Left ventricle myocardium inferior (tissue), 1 donor: ENCODE data around the gene MLIP. TPM values are rescaled to one million over a fixed set of nuclear protein-coding genes. Genes with fewer than 3 reads are reported as not detected.

Experiments
- DNase-seq: peaks from one replicate; pipeline ENCODE4 v3.0.0-alpha.2; 2020
- H3K27ac ChIP-seq: fragments of 200-600 bp; replicated peaks from 2 replicates; pipeline ENCODE4 v1.8.0; 2021
- H3K27me3 ChIP-seq: fragments of 200-600 bp; 2 replicates; pipeline ENCODE4 v1.8.0; 2021; ENCODE audit warnings: low read depth
- H3K36me3 ChIP-seq: fragments of 200-600 bp; 2 replicates; pipeline ENCODE4 v1.8.0; 2021
- H3K4me1 ChIP-seq: fragments of 200-600 bp; 2 replicates; pipeline ENCODE4 v1.8.0; 2021
- H3K4me3 ChIP-seq: fragments of 200-600 bp; 2 replicates; pipeline ENCODE4 v1.8.0; 2021; ENCODE audit warnings: mild to moderate bottlenecking, moderate library complexity
- H3K9me3 ChIP-seq: fragments of 200-600 bp; replicated peaks from 2 replicates; pipeline ENCODE4 v1.8.0; 2021
- CTCF ChIP-seq: fragments of 200-600 bp; IDR thresholded peaks from 2 replicates; pipeline ENCODE4 v1.8.0; 2021; ENCODE audit warnings: antibody characterized with exemption, mild to moderate bottlenecking, borderline replicate concordance
- intact Hi-C: fragments of 100-400 bp; cut with micrococcal nuclease; formaldehyde crosslinking; loops from one replicate; pipeline ENCODE4 v1.11.0; 2022
- total RNA-seq: library from RNA; stranded (reverse); fragmentation: NEBNext Ultra II Directional; extraction: Animal tissue kit (Norgen Biotek cat#: 25700); gene quantifications from one replicate; pipeline ENCODE4 v1.2.1, GENCODE V29; 2021
- donor health status: DM: no; HTN: yes; CAD: no; lungs with severe emphysema.

Gene MLIP
- total RNA-seq, 1 donor from 2014 or later: 397 TPM

- H3K4me3 ChIP-seq: no peak overlapping the region
- H3K9me3 ChIP-seq: no peaks in the 10 kb centered on the region
- no peaks in the 10 kb centered on the region for H3K36me3 ChIP-seq
- H3K27me3 ChIP-seq: no peaks in the 10 kb centered on the region
- peak overlapping the region; percentile 59 for H3K27ac ChIP-seq
- intact Hi-C loops: no loop called here
- peaks cover 88% of the 10 kb centered on the region for H3K4me1 ChIP-seq
- no peak for TF ChIP-seq CTCF
- DNase-seq: no peak
These were observed 3.7 kb downstream of the MLIP start for GRCh38 chr6:54114991-54115390.

GRCh38 chr6:54115966-54116365, 4.7 kb downstream of the MLIP start:
- DNase-seq: no peak
- no peaks in the 10 kb centered on the region for H3K27me3 ChIP-seq
- H3K36me3 ChIP-seq: no peaks in the 10 kb centered on the region
- H3K4me1 ChIP-seq: peaks cover 83% of the 10 kb centered on the region
- H3K4me3 ChIP-seq: no peak overlapping the region
- H3K27ac ChIP-seq: peak overlapping the region; percentile 59
- no peaks in the 10 kb centered on the region for H3K9me3 ChIP-seq
- TF ChIP-seq CTCF: no peak
- intact Hi-C loops: no loop called here

- no peak for TF ChIP-seq CTCF
These were observed 6.9 kb downstream of the MLIP start for GRCh38 chr6:54118117-54118516.

GRCh38 chr6:54125493-54125892, 14.2 kb downstream of the MLIP start:
- intact Hi-C loops: no loop called here
- peaks cover 87% of the 10 kb centered on the region for H3K4me1 ChIP-seq
- no peak overlapping the region for H3K27ac ChIP-seq
- H3K9me3 ChIP-seq: no peaks in the 10 kb centered on the region
- DNase-seq: no peak
- no peak for TF ChIP-seq CTCF
- H3K4me3 ChIP-seq: no peak overlapping the region
- H3K27me3 ChIP-seq: no peaks in the 10 kb centered on the region
- peaks cover 18% of the 10 kb centered on the region for H3K36me3 ChIP-seq

More at GRCh38 chr6:54118117-54118516, 6.9 kb downstream of the MLIP start:
- Histone ChIP-seq H3K4me3 (no peak overlapping the region), H3K9me3 (no peaks in the 10 kb centered on the region), H3K4me1 (peaks cover 75% of the 10 kb centered on the region), H3K36me3 (no peaks in the 10 kb centered on the region), H3K27me3 (no peaks in the 10 kb centered on the region), H3K27ac (peak overlapping the region; percentile 63)
- no peak for DNase-seq
- intact Hi-C loops: no loop called here

GRCh38 chr6:54130179-54130578, 18.9 kb downstream of the MLIP start:
- H3K4me1 ChIP-seq: peaks cover 100% of the 10 kb centered on the region
- no peaks in the 10 kb centered on the region for H3K27me3 ChIP-seq
- TF ChIP-seq CTCF: no peak
- H3K4me3 ChIP-seq: no peak overlapping the region
- no peak for DNase-seq
- intact Hi-C loops: no loop called here
- no peaks in the 10 kb centered on the region for H3K9me3 ChIP-seq
- peaks cover 9% of the 10 kb centered on the region for H3K36me3 ChIP-seq
- H3K27ac ChIP-seq: peak overlapping the region; percentile 31

GRCh38 chr6:54132587-54132986, 21.3 kb downstream of the MLIP start:
- Histone ChIP-seq H3K27me3 (no peaks in the 10 kb centered on the region), H3K27ac (peak overlapping the region; percentile 16), H3K9me3 (no peaks in the 10 kb centered on the region), H3K36me3 (no peaks in the 10 kb centered on the region), H3K4me3 (no peak overlapping the region), H3K4me1 (peaks cover 91% of the 10 kb centered on the region)
- DNase-seq: no peak
- intact Hi-C loops: no loop called here
- TF ChIP-seq CTCF: no peak
